CD4-positive, CD25-positive, alpha-beta regulatory T cell (primary cell): ENCODE data around the gene GTPBP2. TPM values are rescaled to one million over a fixed set of nuclear protein-coding genes. Genes with fewer than 3 reads are reported as not detected.
"Not testable (repeated sequence)": the region's sequence is repeated elsewhere in the genome, so short reads cannot be mapped to it uniquely, and the experiment has no call there.

Source experiments
- ATAC-seq, 2 donors: fragments of 150-1000 bp; cut with Tn5 transposase; one replicate each; pipeline ENCODE4 v1.10.0; 2021; ENCODE audit warnings: low read depth in 2 of 2, moderate number of reproducible peaks in 2 of 2, moderate library complexity in 1 of 2
- DNase-seq, 3 donors: peaks; one replicate each; pipeline versions ENCODE4 v3.0.0 to v3.0.0-alpha.2; 2012 to 2022; ENCODE audit warnings: mixed read lengths in 1 of 3
- H3K27ac ChIP-seq: one replicate; pipeline ENCODE4 v1.7.0; 2013; ENCODE audit warnings: mild to moderate bottlenecking, low read length; ENCODE audit not compliant: insufficient read depth, poor library complexity, severe bottlenecking
- H3K27me3 ChIP-seq: one replicate; pipeline ENCODE4 v1.7.0; 2013; ENCODE audit warnings: low read length; ENCODE audit not compliant: control insufficient read depth, insufficient read depth
- H3K36me3 ChIP-seq: one replicate; pipeline ENCODE4 v1.7.0; 2013; ENCODE audit warnings: mild to moderate bottlenecking, low read length, moderate library complexity; ENCODE audit not compliant: control insufficient read depth, insufficient read depth
- H3K4me1 ChIP-seq: 2 replicates; pipeline ENCODE4 v1.7.0; 2013; ENCODE audit warnings: mild to moderate bottlenecking, low read length; ENCODE audit not compliant: insufficient read depth, control insufficient read depth, poor library complexity, severe bottlenecking
- H3K4me3 ChIP-seq: one replicate; pipeline ENCODE4 v1.7.0; 2013; ENCODE audit warnings: low read depth, mild to moderate bottlenecking, low read length, moderate library complexity
- H3K9me3 ChIP-seq, 2 experiments: 1 replicate in 1 of 2; 2 replicates in 1 of 2; pipeline ENCODE4 v1.7.0; 2013; ENCODE audit warnings: low read length in 2 of 2, mild to moderate bottlenecking in 1 of 2, moderate library complexity in 1 of 2; ENCODE audit not compliant: control insufficient read depth in 2 of 2
- H3K27ac Mint-ChIP-seq, 3 donors: one replicate each; pipeline ENCODE4 v1.8.0; 2020 to 2022; ENCODE audit warnings: mild to moderate bottlenecking in 3 of 3, mixed read lengths in 3 of 3, moderate library complexity in 2 of 3
- H3K27me3 Mint-ChIP-seq: one replicate; pipeline ENCODE4 v1.8.0; 2022; ENCODE audit warnings: mild to moderate bottlenecking, mixed read lengths
- H3K36me3 Mint-ChIP-seq: one replicate; pipeline ENCODE4 v1.8.0; 2020; ENCODE audit warnings: mixed read lengths
- H3K4me1 Mint-ChIP-seq, 4 donors: one replicate each; pipeline ENCODE4 v1.8.0; 2020 to 2022; ENCODE audit warnings: mixed read lengths in 4 of 4, mild to moderate bottlenecking in 1 of 4
- H3K4me3 Mint-ChIP-seq, 4 donors: one replicate each; pipeline ENCODE4 v1.8.0; 2020 to 2022; ENCODE audit warnings: mild to moderate bottlenecking in 4 of 4, mixed read lengths in 4 of 4, moderate library complexity in 3 of 4
- H3K9me3 Mint-ChIP-seq, 7 donors: one replicate each; pipeline ENCODE4 v1.8.0; 2020 to 2022; ENCODE audit warnings: mixed read lengths in 7 of 7, mild to moderate bottlenecking in 3 of 7, moderate library complexity in 2 of 7
- polyA plus RNA-seq, 4 donors: library from polyadenylated mRNA; unstranded; fragments of 300-500 nt; fragmentation: Illumina TruSeq; gene quantifications; one replicate each; pipeline ENCODE4 v1.2.3, GENCODE V29; 2021
- total RNA-seq: library from RNA; stranded (reverse); gene quantifications from one replicate; pipeline ENCODE4 v1.2.3, GENCODE V29; 2022

GTPBP2 gene
- total and polyA plus RNA-seq, 5 donors from 2014 or later, result 1.5 to 49.9 (median 3.1) TPM

- Histone ChIP-seq H3K9me3 (no peaks in the 10 kb centered on the region), H3K36me3 (peaks cover 15% of the 10 kb centered on the region), H3K27ac (no peak overlapping the region), H3K4me3 (no peak overlapping the region), H3K4me1 (peaks cover 13% of the 10 kb centered on the region), H3K27me3 (no peaks in the 10 kb centered on the region)
- Mint-ChIP-seq H3K27me3 (no peaks in the 10 kb centered on the region), H3K4me3 (peak overlapping the region in 2 of 4 donors; percentile 67 to 71), H3K36me3 (no peaks in the 10 kb centered on the region), H3K27ac (peak overlapping the region in 1 of 3 donors; percentile 29), H3K9me3 (no peaks in the 10 kb centered on the region), H3K4me1 (peaks cover 0 to 23% (median 13%) of the 10 kb centered on the region in 4 donors)
- DNase-seq (peak; percentile 68 to 77 (median 72)), ATAC-seq (peak; percentile 49 to 74)
These were observed 38.4 kb upstream of the GTPBP2 start for GRCh38 chr6:43667245-43668150.

- Histone ChIP-seq H3K4me1 (peaks cover 13% of the 10 kb centered on the region), H3K36me3 (peaks cover 3% of the 10 kb centered on the region), H3K4me3 (no peak overlapping the region), H3K9me3 (no peaks in the 10 kb centered on the region), H3K27ac (no peak overlapping the region), H3K27me3 (no peaks in the 10 kb centered on the region)
- Mint-ChIP-seq H3K27ac (no peak overlapping the region), H3K36me3 (no peaks in the 10 kb centered on the region), H3K4me3 (no peak overlapping the region), H3K27me3 (no peaks in the 10 kb centered on the region), H3K9me3 (no peaks in the 10 kb centered on the region), H3K4me1 (peaks cover 0 to 23% (median 13%) of the 10 kb centered on the region in 4 donors)
- DNase-seq, result no peak
- no peak for ATAC-seq
These were observed 37.3 kb upstream of the GTPBP2 start for GRCh38 chr6:43666196-43666920.

- DNase-seq (no peak), ATAC-seq (no peak)
- Histone ChIP-seq H3K4me1 (peaks cover 13% of the 10 kb centered on the region), H3K27ac (no peak overlapping the region), H3K27me3 (no peaks in the 10 kb centered on the region), H3K9me3 (no peaks in the 10 kb centered on the region), H3K36me3 (no peaks in the 10 kb centered on the region), H3K4me3 (no peak overlapping the region)
- Mint-ChIP-seq H3K27ac (no peak overlapping the region), H3K27me3 (no peaks in the 10 kb centered on the region), H3K4me1 (peaks cover 0 to 23% (median 13%) of the 10 kb centered on the region in 4 donors), H3K9me3 (no peaks in the 10 kb centered on the region), H3K4me3 (no peak overlapping the region), H3K36me3 (no peaks in the 10 kb centered on the region)
These were observed 36.3 kb upstream of the GTPBP2 start for GRCh38 chr6:43665376-43665775.

GRCh38 chr6:43662948-43663347 lies 33.9 kb upstream of the GTPBP2 start:
- not testable (repeated sequence) for ATAC-seq

GRCh38 chr6:43658161-43658560 lies 29.1 kb upstream of the GTPBP2 start:
- peaks cover 0 to 2% (median 0%) of the 10 kb centered on the region in 7 donors for H3K9me3 Mint-ChIP-seq
- H3K4me1 Mint-ChIP-seq, result no peaks in the 10 kb centered on the region
- H3K27me3 ChIP-seq, result no peaks in the 10 kb centered on the region
- peaks cover 10% of the 10 kb centered on the region for H3K27me3 Mint-ChIP-seq
- H3K27ac Mint-ChIP-seq, result no peak overlapping the region
- ATAC-seq, result no peak
- H3K4me3 ChIP-seq, result no peak overlapping the region
- no peaks in the 10 kb centered on the region for H3K9me3 ChIP-seq
- no peak overlapping the region for H3K27ac ChIP-seq
- DNase-seq, result no peak
- H3K4me3 Mint-ChIP-seq, result no peak overlapping the region
- H3K4me1 ChIP-seq, result no peaks in the 10 kb centered on the region
- H3K36me3 ChIP-seq, result no peaks in the 10 kb centered on the region
- H3K36me3 Mint-ChIP-seq, result no peaks in the 10 kb centered on the region

More at GRCh38 chr6:43662948-43663347, 33.9 kb upstream of the GTPBP2 start:
- peaks cover 0 to 11% (median 7%) of the 10 kb centered on the region in 4 donors for H3K4me1 Mint-ChIP-seq
- not testable (repeated sequence) for H3K27me3 Mint-ChIP-seq, H3K4me3 ChIP-seq, H3K4me1 ChIP-seq, H3K36me3 Mint-ChIP-seq, H3K9me3 Mint-ChIP-seq, H3K27ac Mint-ChIP-seq, H3K27me3 ChIP-seq, H3K36me3 ChIP-seq, DNase-seq, H3K27ac ChIP-seq, H3K9me3 ChIP-seq, H3K4me3 Mint-ChIP-seq

- Histone ChIP-seq H3K9me3 (no peaks in the 10 kb centered on the region), H3K4me1 (no peaks in the 10 kb centered on the region), H3K36me3 (no peaks in the 10 kb centered on the region), H3K27me3 (no peaks in the 10 kb centered on the region), H3K27ac (no peak overlapping the region), H3K4me3 (no peak overlapping the region)
- no peaks in the 10 kb centered on the region for H3K36me3 Mint-ChIP-seq
- H3K4me1 Mint-ChIP-seq, result no peaks in the 10 kb centered on the region
- H3K4me3 Mint-ChIP-seq, result no peak overlapping the region
- DNase-seq (no peak), ATAC-seq (no peak)
- H3K27ac Mint-ChIP-seq, result no peak overlapping the region
- H3K27me3 Mint-ChIP-seq, result peaks cover 10% of the 10 kb centered on the region
- peaks cover 0 to 2% (median 0%) of the 10 kb centered on the region in 7 donors for H3K9me3 Mint-ChIP-seq
These were observed 28.2 kb upstream of the GTPBP2 start for GRCh38 chr6:43657221-43657802.

GRCh38 chr6:43652822-43653221 lies 23.8 kb upstream of the GTPBP2 start:
- not testable (repeated sequence) for H3K9me3 ChIP-seq, H3K27ac ChIP-seq, H3K9me3 Mint-ChIP-seq, H3K4me3 ChIP-seq, ATAC-seq, H3K27me3 Mint-ChIP-seq, H3K36me3 Mint-ChIP-seq, H3K4me3 Mint-ChIP-seq, H3K4me1 ChIP-seq, H3K4me1 Mint-ChIP-seq, H3K27me3 ChIP-seq, H3K27ac Mint-ChIP-seq, DNase-seq, H3K36me3 ChIP-seq
